ENCODE data around the gene ASAP2. TPM values are rescaled to one million over a fixed set of nuclear protein-coding genes. Genes with fewer than 3 reads are reported as not detected.

The ASAP2 gene
- total RNA-seq, 1 experiment from 2014 or later, result 25.2 TPM

DNA sequence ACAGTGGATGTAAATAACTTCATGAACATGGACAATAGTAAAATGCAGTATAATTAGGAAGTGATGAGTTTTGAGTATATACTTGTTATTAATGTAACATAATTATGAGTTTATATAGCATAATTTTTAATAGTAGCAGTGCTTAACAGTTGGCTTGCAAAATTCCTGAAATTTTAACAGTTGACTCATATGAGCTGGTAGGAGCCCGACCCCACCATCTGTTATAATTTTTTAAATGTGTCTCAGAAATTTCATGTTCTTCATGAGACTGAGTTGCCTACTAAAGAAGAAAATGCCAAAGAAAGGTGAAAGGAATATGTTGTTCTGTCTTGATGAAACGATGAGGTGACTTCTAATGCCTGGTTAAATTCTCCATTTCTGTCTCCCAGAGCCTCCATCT, 154.1 kb downstream of the ASAP2 start:
- Histone ChIP-seq H2AFZ (ENCODE audit: low read length) (no peak overlapping the region), H3K9ac (ENCODE audit: low read length) (no peak overlapping the region), H3K4me3 (ENCODE audit: low read length) (no peak overlapping the region), H3K36me3 (ENCODE audit: low read depth, low read length) (peaks cover 83% of the 10 kb centered on the region), H3K9me2 (replicated peaks; ENCODE audit: low read length) (no peaks in the 10 kb centered on the region), H4K20me1 (ENCODE audit: low read length) (no peaks in the 10 kb centered on the region; the same call in 1 of the 2 replicates), H3K9me3 (ENCODE audit: low read length) (no peaks in the 10 kb centered on the region), H3K79me2 (ENCODE audit: low read length) (no peaks in the 10 kb centered on the region), H3K27me3 (ENCODE audit: low read length) (no peaks in the 10 kb centered on the region), H3K27ac (ENCODE audit: low read length) (no peak overlapping the region), H3F3A (ENCODE audit: low read length, unreplicated experiment) (no peaks in the 10 kb centered on the region), H3K4me1 (ENCODE audit: insufficient read depth, low read length) (no peaks in the 10 kb centered on the region), H3K4me2 (ENCODE audit: low read length) (no peak overlapping the region)
- CTCF ChIA-PET, result no interaction called here
- no TSS peak for BruUV-seq (replicated peaks)
- DNase-seq (no peak), ATAC-seq (no peak)
- intact Hi-C loops (cut with micrococcal nuclease), result no loop called here
- POLR2A ChIA-PET (ENCODE audit: unreplicated experiment), result no interaction called here
- TF ChIP-seq EZH2phosphoT487 (IDR thresholded peaks at IDR 0.05; ENCODE audit: borderline replicate concordance, low read length) (no peak), EZH2 (IDR thresholded peaks at IDR 0.05; ENCODE audit: low read length, unreplicated experiment) (no peak)
- TF ChIP-seq, protein P1, sequence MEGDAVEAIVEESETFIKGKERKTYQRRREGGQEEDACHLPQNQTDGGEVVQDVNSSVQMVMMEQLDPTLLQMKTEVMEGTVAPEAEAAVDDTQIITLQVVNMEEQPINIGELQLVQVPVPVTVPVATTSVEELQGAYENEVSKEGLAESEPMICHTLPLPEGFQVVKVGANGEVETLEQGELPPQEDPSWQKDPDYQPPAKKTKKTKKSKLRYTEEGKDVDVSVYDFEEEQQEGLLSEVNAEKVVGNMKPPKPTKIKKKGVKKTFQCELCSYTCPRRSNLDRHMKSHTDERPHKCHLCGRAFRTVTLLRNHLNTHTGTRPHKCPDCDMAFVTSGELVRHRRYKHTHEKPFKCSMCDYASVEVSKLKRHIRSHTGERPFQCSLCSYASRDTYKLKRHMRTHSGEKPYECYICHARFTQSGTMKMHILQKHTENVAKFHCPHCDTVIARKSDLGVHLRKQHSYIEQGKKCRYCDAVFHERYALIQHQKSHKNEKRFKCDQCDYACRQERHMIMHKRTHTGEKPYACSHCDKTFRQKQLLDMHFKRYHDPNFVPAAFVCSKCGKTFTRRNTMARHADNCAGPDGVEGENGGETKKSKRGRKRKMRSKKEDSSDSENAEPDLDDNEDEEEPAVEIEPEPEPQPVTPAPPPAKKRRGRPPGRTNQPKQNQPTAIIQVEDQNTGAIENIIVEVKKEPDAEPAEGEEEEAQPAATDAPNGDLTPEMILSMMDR (conservative IDR thresholded peaks at IDR 0.05; ENCODE audit: low read depth, low read length), result no peak

DNA sequence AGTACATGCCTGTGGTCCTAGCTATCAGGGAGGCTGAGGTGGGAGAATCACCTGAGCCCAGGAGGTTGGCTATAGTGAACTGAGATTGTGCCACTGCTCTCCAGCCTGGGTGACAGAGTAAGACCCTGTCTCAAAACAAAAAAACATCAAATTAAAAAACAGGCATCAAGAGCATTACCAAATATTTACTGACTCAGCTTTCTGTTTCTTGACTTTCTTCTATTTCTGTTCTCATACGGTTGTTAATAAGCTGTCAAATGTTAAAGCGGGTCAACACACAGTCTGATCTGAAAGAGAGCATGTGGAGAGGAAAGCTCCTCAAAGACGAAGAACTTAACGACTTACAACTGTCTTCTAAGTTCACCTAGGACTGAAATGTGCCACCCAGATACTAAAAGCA, 157.8 kb downstream of the ASAP2 start:
- Histone ChIP-seq H3K36me3 (ENCODE audit: low read depth, low read length) (peaks cover 67% of the 10 kb centered on the region), H3K9ac (ENCODE audit: low read length) (no peak overlapping the region), H3K4me2 (ENCODE audit: low read length) (no peak overlapping the region), H3K4me1 (ENCODE audit: insufficient read depth, low read length) (peaks cover under 1% of the 10 kb centered on the region; the same call in 1 of the 2 replicates), H3K27me3 (ENCODE audit: low read length) (no peaks in the 10 kb centered on the region), H3F3A (ENCODE audit: low read length, unreplicated experiment) (no peaks in the 10 kb centered on the region), H3K9me3 (ENCODE audit: low read length) (no peaks in the 10 kb centered on the region), H3K4me3 (ENCODE audit: low read length) (no peak overlapping the region), H3K79me2 (ENCODE audit: low read length) (no peaks in the 10 kb centered on the region), H4K20me1 (ENCODE audit: low read length) (no peaks in the 10 kb centered on the region; the same call in 1 of the 2 replicates), H2AFZ (ENCODE audit: low read length) (no peak overlapping the region), H3K27ac (ENCODE audit: low read length) (no peak overlapping the region), H3K9me2 (replicated peaks; ENCODE audit: low read length) (no peaks in the 10 kb centered on the region)
- intact Hi-C loops (cut with micrococcal nuclease), result no loop called here
- DNase-seq (no peak), ATAC-seq (no peak)
- CTCF ChIA-PET, result no interaction called here
- POLR2A ChIA-PET (ENCODE audit: unreplicated experiment), result no interaction called here
- TF ChIP-seq, protein P1 (conservative IDR thresholded peaks at IDR 0.05; ENCODE audit: low read depth, low read length), result no peak
- TF ChIP-seq EZH2phosphoT487 (IDR thresholded peaks at IDR 0.05; ENCODE audit: borderline replicate concordance, low read length) (no peak), EZH2 (IDR thresholded peaks at IDR 0.05; ENCODE audit: low read length, unreplicated experiment) (no peak)
- no TSS peak for BruUV-seq (replicated peaks)

DNA sequence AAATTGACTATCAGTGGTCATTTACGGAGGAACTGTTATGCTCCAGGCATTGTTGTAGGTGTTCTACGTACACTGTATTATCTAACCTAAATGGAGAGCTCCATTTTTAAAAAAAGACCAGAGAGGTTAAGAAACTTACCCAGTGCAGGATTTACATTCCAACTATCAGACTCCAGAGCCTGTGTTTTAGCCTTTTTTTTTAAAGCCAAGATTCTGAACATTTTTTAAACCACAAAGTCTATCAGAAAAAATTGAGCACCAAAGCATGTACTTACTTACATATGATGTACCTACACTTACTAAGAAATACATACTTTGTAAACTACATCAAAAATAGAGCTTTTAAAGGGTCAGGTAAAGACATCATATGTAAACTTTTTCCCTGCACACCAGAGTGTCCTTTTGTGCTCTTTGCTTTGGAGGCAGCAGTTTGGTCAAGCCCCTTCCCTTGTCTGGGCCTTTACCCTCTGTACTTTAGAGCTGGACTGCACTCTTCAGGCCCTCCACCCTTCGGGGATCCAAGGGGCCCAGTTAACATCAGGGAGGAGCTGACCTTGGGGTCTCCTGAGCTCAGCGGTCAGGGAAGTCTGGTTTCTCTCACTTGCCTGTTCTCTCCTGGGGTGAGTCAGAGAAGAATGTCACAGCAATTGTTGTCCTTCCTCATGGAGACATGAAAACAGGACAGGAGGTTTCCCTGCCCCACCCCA, 158.3 kb downstream of the ASAP2 start:
- Histone ChIP-seq H3K27ac (ENCODE audit: low read length) (no peak overlapping the region), H3K79me2 (ENCODE audit: low read length) (no peaks in the 10 kb centered on the region), H4K20me1 (ENCODE audit: low read length) (no peaks in the 10 kb centered on the region; the same call in 1 of the 2 replicates), H2AFZ (ENCODE audit: low read length) (no peak overlapping the region), H3K36me3 (ENCODE audit: low read depth, low read length) (peaks cover 62% of the 10 kb centered on the region), H3K4me3 (ENCODE audit: low read length) (no peak overlapping the region), H3K4me1 (ENCODE audit: insufficient read depth, low read length) (peaks cover 7% of the 10 kb centered on the region), H3F3A (ENCODE audit: low read length, unreplicated experiment) (no peaks in the 10 kb centered on the region), H3K9me3 (ENCODE audit: low read length) (no peaks in the 10 kb centered on the region), H3K9me2 (replicated peaks; ENCODE audit: low read length) (no peaks in the 10 kb centered on the region), H3K9ac (ENCODE audit: low read length) (no peak overlapping the region), H3K4me2 (ENCODE audit: low read length) (no peak overlapping the region), H3K27me3 (ENCODE audit: low read length) (no peaks in the 10 kb centered on the region)
- DNase-seq (no peak), ATAC-seq (no peak)
- intact Hi-C loops (cut with micrococcal nuclease), result no loop called here
- CTCF ChIA-PET, result no interaction called here
- BruUV-seq (replicated peaks), result no TSS peak
- POLR2A ChIA-PET (ENCODE audit: unreplicated experiment), result no interaction called here
- TF ChIP-seq, protein P1 (conservative IDR thresholded peaks at IDR 0.05; ENCODE audit: low read depth, low read length), result no peak
